GM21619 (cell line): Measurements from ENCODE around the gene CLCA4.
"Not testable (repeated sequence)": the region's sequence is repeated elsewhere in the genome, so short reads cannot be mapped to it uniquely, and the experiment has no call there.

Experiments used
- ATAC-seq: cut with Tn5 transposase; IDR thresholded peaks from one replicate; pipeline ENCODE4 v1.9.1; 2021; ENCODE audit not compliant: unreplicated experiment

The CLCA4 gene

DNA sequence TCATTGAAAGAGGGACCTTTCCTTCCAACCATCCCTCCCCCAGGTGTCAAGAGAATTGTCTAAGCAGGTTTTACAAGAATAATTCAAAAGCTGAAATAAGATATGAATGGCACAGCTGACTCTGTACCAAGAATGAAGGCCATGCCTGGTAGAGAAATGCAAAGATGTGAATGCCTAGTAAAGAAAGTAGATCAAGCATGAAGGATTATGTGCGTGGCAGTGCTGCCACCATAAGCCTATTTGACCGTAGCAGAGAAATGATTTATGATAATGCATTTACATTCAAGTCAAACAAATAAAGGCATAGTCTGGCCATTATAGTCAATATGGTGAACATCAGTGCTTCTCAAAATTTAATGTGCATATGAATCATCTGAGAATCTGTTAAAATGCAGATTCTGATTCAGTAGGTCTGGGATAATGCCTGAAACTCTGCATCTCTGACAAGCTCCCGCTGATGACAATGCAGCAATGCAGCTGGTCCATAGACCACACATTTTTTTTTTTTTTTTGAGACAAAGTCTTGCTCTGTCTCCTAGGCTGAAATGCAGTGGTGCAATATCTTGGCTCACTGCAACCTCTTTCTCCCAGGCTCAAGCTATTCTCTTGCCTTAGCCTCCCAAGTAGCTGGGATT lies 16.6 kb upstream of the CLCA4 start:
- no peak for ATAC-seq

DNA sequence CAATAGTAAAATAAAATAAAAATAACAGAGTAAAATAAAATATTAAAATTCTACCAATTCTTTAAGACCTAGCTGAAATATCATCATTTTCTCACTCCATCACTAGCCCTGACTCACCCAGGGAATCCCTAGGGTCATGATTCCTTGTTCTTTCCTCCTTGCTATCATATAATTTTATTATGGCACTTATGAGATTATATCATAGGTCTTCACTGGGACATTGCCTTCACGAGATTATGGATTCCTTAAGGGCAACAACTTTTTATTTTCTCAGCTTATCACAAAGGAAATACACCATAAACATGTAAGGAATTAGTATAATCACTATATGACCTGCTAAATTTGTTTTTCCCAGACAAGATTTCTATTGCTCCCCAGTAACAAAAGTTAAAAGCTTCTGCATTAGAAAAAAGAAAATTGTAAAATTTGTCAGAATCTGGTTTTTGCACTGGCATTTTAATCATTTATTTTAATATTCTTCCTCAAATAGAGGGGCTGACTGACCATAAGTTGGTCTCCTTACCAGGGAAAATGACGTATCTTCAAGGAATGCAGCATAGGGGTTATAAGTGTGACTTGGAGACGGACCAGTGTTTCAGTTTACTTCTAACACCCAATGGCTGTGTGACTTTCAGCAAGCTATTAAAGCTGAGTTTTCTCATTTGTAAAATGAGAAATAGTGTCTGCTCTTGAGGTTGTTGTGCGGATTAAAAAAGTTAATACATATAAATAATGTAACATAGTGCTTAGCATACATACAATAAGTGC lies 8.8 kb upstream of the CLCA4 start:
- no peak for ATAC-seq

DNA sequence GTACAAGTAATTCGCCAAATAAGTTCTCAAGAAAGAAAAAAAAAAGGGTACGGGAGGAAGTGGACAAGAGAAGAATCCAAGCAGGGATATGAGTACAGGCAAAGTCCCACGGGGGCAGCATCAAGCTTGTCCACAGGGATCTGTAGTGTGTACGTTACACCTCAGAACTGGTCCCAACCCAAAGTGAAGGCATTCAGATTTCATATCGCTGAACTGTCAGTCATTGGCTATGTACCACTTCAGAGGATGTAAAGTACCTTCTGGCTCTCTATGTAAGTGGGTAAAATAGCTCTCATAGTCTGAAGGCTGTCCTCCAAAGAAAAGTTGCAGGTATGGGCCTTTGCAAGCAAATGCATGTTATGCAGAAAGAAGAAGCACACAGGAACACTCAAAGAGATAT lies 8.1 kb upstream of the CLCA4 start:
- ATAC-seq: no peak

DNA sequence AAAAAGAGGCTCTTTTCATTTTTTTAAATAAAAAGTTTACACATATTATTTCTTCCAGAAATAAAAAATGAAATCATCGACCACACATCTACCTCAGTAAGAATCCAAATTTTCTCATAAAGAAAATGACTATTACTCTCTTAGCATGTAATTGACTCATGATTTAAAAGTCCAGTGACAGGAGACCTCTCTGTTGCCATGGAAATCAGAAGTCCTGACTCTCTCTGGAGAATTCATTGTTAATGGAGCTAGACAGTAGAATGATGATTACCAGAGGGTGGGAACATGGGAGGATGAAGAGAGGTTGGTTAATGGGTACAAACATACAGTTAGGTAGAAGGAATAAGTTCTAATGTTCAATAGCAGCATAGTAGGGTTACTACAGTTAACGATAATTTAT lies 5.0 kb upstream of the CLCA4 start:
- no peak for ATAC-seq

DNA sequence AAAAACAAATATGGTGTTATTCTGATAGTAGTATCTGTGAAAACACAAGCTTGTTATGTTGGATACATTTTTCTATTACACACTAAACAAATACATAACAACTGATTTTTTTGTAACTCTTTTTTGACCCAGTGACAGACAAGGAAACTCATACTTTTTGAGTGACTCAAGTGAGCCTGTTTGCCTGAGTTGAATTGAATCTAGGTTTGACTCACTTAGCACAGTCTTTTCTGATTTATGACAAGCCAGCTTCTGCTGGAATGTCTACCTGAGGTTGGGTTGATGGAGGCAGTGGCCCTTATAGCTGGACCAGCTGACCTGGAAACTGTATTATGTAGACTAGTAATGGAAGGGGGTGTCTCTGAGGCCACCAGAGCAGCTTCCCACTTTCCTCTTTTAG lies 4.2 kb upstream of the CLCA4 start:
- ATAC-seq: no peak

DNA sequence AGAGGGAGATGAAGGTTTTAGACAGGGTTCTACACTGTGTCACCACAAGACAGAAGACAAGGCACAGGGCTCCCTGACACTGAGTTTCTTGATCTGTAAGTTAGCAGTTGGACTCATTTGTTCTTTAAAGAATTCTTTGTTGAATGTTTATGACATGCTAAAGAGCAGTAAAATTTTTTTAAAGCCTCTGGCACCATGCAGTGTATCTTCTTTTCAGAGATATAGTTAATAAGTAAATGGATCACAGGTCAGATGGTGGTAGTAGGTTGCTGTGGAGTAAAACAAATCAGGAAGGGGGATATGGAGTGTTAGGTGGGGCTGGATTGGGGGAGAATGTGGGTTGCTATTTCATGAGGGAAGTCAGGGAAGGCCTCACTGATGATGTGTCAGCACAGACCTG lies 2.0 kb downstream of the CLCA4 start:
- no peak for ATAC-seq

DNA sequence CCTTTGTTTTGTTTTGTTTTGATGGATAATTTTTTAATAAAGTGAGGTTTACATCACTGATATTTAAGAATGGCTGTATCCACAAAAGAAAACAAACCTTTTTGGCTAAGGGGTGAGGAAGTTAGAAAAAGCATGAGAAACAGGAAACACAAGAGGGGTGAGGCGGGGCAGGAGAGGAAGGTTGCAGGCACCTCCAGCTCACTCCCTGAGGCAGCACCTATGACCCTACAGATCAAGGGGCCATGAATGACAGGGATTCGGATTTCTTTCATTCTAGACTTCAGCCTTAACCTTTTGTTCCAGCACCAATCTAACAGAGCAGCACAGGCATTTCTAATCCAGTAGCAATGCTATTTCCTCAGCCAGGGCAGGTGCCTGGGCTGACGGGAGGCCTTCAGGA lies 4.4 kb downstream of the CLCA4 start:
- no peak for ATAC-seq

DNA sequence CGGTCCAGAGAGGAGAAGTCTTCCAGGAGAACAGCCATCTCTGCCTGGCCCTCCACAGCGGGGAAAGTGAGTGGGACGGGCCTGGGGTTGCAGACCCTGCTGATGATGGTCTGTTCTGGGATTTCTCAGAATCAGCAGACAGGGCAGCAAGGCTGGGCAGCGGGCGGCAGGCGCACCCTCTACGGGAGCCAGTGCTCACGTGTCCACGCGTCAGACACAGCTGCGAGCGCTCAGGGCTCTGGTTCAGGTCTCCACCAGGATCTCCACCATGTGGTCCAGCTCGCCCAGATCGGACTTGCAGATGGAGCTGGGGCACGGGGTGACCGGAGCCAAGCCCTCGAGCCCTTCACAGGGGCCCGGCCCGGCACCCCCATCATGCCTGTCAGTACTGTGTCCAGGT lies 5.5 kb downstream of the CLCA4 start:
- no peak for ATAC-seq

DNA sequence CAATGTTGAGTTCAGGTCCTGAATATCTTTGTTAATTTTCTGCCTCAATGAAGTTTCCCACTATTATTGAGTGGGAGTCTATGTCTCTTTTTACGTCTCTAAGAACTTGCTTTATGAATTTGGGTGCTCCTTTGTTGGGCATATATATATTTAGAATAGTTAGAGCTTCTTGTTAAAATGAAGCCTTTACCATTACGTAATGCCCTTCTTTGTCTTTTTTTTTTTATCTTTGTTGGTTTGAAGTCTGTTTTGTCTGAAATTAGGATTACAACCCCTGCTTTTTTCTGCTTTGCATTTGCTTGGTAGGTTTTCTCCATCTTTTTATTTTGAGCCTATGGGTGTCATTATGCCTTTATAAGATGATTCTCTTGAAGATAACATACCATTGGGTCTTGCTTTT lies 10.9 kb downstream of the CLCA4 start:
- ATAC-seq: no peak

DNA sequence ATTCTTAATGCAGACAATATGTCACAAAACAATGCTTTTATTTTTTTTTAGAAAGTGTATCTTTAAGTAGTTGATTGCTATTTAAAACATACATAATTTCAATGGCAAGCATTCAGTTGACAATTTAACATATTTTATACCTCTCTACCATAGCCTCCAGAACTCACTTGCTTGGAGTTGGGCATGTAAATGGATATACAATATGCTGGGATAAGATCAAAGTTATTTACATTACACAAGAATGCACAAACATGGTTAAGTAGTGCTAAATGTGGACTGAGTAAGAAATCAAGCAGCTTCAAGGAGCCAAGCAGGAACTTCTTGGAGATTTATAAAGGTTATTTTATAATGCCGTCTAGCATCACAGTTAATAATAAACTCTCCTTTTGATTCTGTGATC lies 17.0 kb downstream of the CLCA4 start:
- no peak for ATAC-seq

DNA sequence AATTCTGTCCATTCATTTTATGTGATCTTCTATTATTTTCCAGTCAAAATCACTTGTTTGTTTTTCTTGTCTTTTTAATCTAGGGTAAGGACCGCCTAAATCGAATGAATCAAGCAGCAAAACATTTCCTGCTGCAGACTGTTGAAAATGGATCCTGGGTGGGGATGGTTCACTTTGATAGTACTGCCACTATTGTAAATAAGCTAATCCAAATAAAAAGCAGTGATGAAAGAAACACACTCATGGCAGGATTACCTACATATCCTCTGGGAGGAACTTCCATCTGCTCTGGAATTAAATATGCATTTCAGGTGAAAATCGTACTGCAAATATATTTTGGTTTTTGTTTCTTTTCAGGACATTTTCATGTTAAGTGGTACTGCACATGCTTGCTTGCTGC lies 20.5 kb downstream of the CLCA4 start:
- no peak for ATAC-seq

DNA sequence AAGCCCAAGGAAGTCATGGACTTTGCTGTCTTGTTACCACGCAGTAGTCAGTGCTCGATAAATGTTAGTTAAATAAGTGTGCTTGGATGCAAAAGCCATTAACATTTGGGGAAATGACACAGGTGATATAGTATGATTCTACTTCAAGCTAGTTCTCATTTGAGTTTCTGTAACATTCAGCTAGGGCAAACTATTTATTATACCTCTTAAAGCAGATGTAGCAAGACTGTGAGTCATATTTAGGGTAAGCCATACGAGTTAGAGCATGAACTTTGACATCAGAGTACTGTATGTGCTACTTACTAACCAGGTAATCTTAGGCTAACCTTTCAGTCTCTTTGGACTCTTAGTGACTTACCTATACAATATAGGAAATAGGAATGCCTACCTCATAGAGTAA lies 21.0 kb downstream of the CLCA4 start:
- no peak for ATAC-seq

DNA sequence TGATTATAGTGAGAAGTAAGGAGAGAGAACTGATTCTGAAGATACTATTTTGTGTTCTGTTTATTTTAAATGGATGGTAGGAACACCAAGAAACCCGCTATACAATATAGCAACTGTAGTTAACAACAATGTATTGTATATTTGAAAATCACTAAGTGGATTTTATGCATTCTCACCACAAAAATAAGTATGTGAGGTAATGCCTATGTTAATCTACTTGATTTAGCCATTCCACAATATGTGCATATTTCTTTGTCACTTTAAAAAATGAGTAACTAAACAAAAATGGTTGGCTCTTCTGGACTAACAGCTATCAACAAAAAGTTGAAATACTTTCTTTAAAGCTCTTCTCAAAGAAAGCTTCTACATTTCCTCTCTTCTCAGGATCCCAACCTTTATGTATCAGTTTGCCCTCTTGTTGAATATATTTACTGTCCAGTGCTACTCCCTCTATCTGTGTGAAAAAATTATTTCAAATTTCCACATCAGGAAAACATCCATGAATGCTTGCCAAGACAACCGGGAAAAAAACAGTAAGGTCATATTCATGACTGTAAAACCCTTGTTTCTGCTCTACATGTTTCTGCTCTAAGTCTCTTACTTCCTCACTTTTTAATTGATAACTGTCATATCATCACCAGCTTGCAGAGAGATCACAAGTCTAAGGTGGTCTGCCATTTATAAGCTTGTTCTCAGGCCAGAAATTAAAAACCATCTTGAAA lies 27.0 kb downstream of the CLCA4 start:
- ATAC-seq: no peak

DNA sequence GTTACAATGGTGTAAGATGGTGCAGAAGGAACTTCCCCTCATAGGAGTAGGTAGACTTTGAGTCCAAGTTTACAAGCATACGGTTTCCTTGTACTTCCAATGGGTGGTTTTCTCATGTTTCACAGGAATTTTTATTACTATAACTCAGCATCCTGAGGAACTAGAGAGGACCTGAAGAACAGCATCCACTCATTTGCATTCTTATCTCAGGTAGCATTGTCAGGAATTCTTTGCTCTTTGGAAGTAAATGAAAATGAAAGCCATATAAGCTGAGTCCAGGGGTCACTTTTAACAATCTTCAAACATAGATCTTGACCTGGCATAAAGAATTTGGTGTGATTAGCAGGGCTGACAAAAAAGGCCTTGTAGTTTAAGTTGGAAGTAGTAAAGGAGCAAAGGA lies 34.4 kb downstream of the CLCA4 start:
- no peak for ATAC-seq

DNA sequence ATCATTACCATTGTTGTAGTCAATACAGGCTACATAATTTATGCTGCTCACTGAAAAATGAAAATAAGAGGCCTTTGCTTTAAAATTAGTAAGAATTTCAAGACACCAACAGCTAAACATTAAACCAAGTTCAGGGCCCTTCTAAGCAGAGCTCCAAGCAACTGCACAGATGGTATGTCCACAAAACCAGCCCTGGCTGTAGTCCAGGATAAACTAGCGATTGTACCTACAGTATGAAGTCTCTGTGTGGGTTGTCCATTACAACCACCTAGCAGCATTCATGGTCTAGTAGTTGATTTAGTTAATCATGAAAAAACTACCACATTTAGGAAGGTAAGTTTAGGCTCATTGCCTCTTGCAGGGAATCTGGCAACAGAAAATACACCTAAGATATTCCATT lies 35.3 kb downstream of the CLCA4 start:
- ATAC-seq: no peak

DNA sequence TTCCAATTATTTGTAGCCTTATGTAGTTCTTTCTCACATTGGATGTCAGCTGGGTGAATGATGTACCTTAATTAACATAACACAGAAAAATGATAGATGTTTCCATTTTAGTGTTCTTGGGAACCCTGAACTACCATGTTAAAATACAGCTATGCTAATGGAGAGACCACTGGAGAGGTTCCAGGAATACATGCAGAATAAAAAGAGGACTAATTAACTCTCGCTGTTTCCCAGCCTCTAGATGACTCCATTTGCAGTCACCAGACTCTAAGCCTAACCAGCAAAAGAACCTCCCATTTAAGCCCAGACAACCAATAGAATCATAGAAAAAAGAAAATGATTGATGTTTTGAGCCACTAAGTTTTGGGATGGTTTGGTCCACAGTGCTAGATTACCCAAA lies 36.2 kb downstream of the CLCA4 start:
- no peak for ATAC-seq

DNA sequence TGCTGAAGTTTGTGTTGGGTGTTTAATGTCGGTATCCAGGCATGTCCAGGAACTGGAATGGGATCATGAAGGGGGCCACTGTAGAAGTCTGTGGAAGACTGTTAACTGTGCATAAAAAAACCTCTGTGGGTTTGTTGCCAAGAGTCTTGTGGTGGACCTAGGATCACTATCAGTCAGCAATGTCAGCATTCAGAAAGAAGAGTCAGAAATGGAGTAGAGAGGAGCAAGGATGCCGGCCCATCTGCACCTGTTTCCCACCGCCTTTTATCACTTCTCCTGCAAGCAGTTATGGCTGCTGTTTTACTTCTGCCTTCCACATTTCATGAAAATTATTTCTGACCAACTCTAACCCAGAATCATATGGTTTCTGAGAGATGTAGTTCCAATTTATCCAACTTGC lies 36.7 kb downstream of the CLCA4 start:
- ATAC-seq: no peak

DNA sequence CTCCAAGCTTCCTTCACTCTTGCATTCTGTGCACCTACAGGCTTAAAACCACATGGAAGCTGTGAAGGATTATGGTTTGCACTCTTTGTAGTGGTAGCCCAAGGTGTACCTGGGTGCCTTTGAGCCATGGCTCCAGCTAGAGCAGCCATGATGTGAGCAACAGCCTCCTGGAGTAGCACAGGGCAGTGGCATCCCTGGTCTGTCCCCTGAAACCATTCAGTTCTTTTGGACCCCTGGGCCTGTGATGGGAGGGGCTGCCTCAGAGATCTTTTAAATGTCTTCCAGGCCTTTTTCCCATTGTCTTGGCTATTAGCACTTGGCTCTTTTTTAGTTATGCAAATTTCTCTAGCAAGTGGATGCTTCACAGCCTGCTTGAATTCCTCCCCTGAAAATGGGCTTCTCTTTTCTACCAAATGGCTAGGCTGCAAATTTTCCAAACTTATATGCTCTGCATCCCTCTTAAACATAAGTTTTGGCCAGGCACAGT lies 47.4 kb downstream of the CLCA4 start:
- no peak for ATAC-seq

DNA sequence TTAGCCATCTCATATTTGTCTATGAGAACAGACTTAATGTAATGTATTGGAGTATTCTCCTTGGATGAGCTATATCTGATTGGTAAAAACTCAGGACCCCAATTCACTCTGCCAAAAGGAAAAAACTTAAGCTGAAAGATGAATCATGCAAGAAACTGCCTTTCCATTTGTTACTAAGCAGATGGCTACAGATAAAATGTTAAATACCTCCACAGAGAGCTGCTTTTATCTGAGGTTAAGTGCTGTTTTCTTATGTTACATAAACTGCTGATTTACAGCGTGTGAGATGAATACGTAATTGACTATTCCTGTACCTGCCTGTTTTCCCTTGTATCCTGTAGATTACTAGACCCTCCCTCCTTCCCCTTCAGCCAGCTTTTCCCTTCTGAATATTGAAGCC lies 49.3 kb downstream of the CLCA4 start:
- ATAC-seq: no peak

DNA sequence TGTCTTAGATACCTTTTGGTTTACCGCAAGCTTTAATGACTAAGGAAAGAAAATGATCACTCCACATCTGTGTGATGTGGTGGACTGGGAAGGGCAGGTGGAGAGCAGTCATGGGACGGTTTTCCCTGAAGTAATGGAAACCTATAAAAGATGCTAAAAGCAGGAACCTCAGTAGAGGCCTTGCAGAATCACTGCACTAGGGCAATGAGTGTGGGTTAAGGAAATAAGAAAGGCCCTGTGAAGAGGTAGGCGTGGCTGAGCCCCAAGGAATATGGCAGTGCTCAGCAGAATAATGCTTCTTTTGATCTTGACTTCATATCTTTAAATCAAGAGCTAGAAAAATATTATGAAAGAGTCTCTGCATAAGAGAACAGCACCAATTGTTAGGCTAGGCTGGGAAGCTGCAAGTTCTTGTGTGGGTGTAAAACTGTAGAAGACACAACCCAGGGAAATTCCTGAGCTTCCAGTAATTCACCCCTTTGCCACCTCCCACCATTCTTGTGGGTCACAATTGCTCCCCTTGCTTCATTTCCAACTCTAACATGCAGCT lies 49.9 kb downstream of the CLCA4 start:
- no peak for ATAC-seq

DNA sequence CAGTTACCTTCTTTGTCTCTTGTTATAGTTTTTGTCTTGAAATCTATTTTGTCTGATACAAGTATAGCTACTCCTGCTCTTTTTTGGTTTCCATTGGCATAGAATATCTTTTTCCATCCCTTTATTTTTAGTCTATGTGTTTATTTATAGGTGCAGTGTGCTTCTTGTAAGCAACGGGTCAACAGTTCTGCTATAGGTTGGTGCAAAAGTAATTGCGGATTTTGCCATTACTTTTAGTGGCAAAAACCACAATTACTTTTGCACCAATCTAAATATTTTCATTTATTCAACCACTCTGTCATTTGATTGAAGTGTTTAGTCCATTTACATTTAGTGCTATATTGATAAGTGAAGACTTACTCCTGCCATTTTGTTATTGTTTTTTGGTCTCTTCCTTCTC lies 59.2 kb downstream of the CLCA4 start:
- ATAC-seq: not testable (repeated sequence)

DNA sequence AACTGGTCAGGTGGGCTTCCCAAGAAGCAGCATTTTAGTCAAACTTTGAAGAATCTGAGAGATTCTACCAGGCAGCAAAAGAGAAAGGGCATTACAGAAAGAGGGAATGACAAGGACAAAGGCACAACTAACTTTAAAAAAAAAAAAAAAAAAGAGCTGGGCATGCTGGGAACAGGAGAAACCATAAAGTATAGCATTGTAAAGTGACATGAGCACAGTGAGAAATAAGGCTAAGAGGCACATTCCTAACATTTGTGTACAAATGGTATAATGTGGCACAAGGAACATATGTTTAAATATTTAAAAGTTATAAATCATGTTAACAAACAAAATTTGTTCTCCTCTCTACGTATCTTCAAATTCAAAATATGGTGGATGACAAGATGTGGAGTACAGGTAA lies 69.6 kb downstream of the CLCA4 start:
- no peak for ATAC-seq
